HEK293 (cell line): ENCODE results near the gene LIMA1.

Experiments
- GFI1B ChIP-seq: fragments of 450-650 bp; formaldehyde crosslinking; IDR thresholded peaks from 2 replicates; pipeline ENCODE4 v1.5.1; 2016; ENCODE audit warnings: missing biosample characterization, missing genetic modification characterization
- GLIS1 ChIP-seq: fragments of 450-650 bp; formaldehyde crosslinking; IDR thresholded peaks from 2 replicates; pipeline ENCODE4 v1.5.1; 2016; ENCODE audit warnings: missing biosample characterization, missing genetic modification characterization
- IKZF3 ChIP-seq: fragments of 450-650 bp; IDR thresholded peaks from 2 replicates; pipeline ENCODE4 v1.5.0; 2018; ENCODE audit warnings: missing biosample characterization, mild to moderate bottlenecking, missing genetic modification characterization, moderate library complexity
- KLF10 ChIP-seq: fragments of 450-650 bp; IDR thresholded peaks from 2 replicates; pipeline ENCODE4 v1.5.1; 2018; ENCODE audit warnings: missing biosample characterization, mild to moderate bottlenecking, missing genetic modification characterization
- KLF8 ChIP-seq: fragments of 450-650 bp; formaldehyde crosslinking; IDR thresholded peaks from 2 replicates; pipeline ENCODE4 v1.5.1; 2016; ENCODE audit warnings: missing biosample characterization, missing genetic modification characterization
- MYNN ChIP-seq: fragments of 450-650 bp; formaldehyde crosslinking; IDR thresholded peaks from 2 replicates; pipeline ENCODE4 v1.5.1; 2016; ENCODE audit warnings: missing biosample characterization, missing genetic modification characterization, borderline replicate concordance
- OSR2 ChIP-seq: fragments of 450-650 bp; formaldehyde crosslinking; IDR thresholded peaks from 2 replicates; pipeline ENCODE4 v1.5.1; 2016; ENCODE audit warnings: missing biosample characterization, missing genetic modification characterization
- PRDM4 ChIP-seq: fragments of 450-650 bp; formaldehyde crosslinking; IDR thresholded peaks from 2 replicates; pipeline ENCODE4 v1.5.1; 2017; ENCODE audit warnings: missing biosample characterization, missing genetic modification characterization
- SCRT2 ChIP-seq: fragments of 450-650 bp; formaldehyde crosslinking; IDR thresholded peaks from 2 replicates; pipeline ENCODE4 v1.5.1; 2016; ENCODE audit warnings: missing biosample characterization, missing genetic modification characterization
- SETDB1 ChIP-seq: IDR thresholded peaks from one replicate; pipeline ENCODE4 v1.6.1; 2017; ENCODE audit warnings: mild to moderate bottlenecking, low read length, moderate library complexity, mixed read lengths; ENCODE audit not compliant: insufficient read length
- SP2 ChIP-seq: fragments of 450-650 bp; formaldehyde crosslinking; IDR thresholded peaks from 2 replicates; pipeline ENCODE4 v1.5.1; 2016; ENCODE audit warnings: missing biosample characterization, missing genetic modification characterization
- SP3 ChIP-seq: fragments of 450-650 bp; formaldehyde crosslinking; IDR thresholded peaks from 2 replicates; pipeline ENCODE4 v1.5.1; 2016; ENCODE audit warnings: missing biosample characterization, missing genetic modification characterization
- SP7 ChIP-seq: fragments of 450-650 bp; formaldehyde crosslinking; IDR thresholded peaks from 2 replicates; pipeline ENCODE4 v1.5.1; 2016; ENCODE audit warnings: missing biosample characterization, missing genetic modification characterization
- YY2 ChIP-seq: fragments of 450-650 bp; formaldehyde crosslinking; IDR thresholded peaks from 2 replicates; pipeline ENCODE4 v1.5.1; 2016; ENCODE audit warnings: missing biosample characterization, missing genetic modification characterization
- ZBTB20 ChIP-seq: fragments of 450-650 bp; formaldehyde crosslinking; IDR thresholded peaks from 2 replicates; pipeline ENCODE4 v1.5.1; 2016; ENCODE audit warnings: missing biosample characterization, missing genetic modification characterization
- ZBTB44 ChIP-seq: fragments of 450-650 bp; IDR thresholded peaks from 2 replicates; pipeline ENCODE4 v1.5.1; 2018; ENCODE audit warnings: missing biosample characterization, mild to moderate bottlenecking, missing genetic modification characterization
- ZNF10 ChIP-seq: fragments of 450-650 bp; formaldehyde crosslinking; IDR thresholded peaks from 2 replicates; pipeline ENCODE4 v1.5.1; 2017; ENCODE audit warnings: missing biosample characterization, missing genetic modification characterization
- ZNF121 ChIP-seq: fragments of 450-650 bp; formaldehyde crosslinking; IDR thresholded peaks from 2 replicates; pipeline ENCODE4 v1.5.1; 2016; ENCODE audit warnings: missing biosample characterization, missing genetic modification characterization
- ZNF184 ChIP-seq: fragments of 450-650 bp; IDR thresholded peaks from 2 replicates; pipeline ENCODE4 v1.5.1; 2018; ENCODE audit warnings: missing biosample characterization, mild to moderate bottlenecking, missing genetic modification characterization
- ZNF2 ChIP-seq: fragments of 450-650 bp; formaldehyde crosslinking; IDR thresholded peaks from 2 replicates; pipeline ENCODE4 v1.5.1; 2016; ENCODE audit warnings: missing biosample characterization, missing genetic modification characterization
- ZNF449 ChIP-seq: fragments of 450-650 bp; formaldehyde crosslinking; IDR thresholded peaks from 2 replicates; pipeline ENCODE4 v1.5.1; 2017; ENCODE audit warnings: missing biosample characterization, mild to moderate bottlenecking, missing genetic modification characterization, moderate library complexity
- ZNF501 ChIP-seq: fragments of 450-650 bp; formaldehyde crosslinking; IDR thresholded peaks from 2 replicates; pipeline ENCODE4 v1.5.1; 2016; ENCODE audit warnings: missing biosample characterization, missing genetic modification characterization
- ZNF514 ChIP-seq: fragments of 450-650 bp; formaldehyde crosslinking; IDR thresholded peaks from 2 replicates; pipeline ENCODE4 v1.5.1; 2016; ENCODE audit warnings: missing biosample characterization, missing genetic modification characterization
- ZNF544 ChIP-seq: fragments of 450-650 bp; formaldehyde crosslinking; IDR thresholded peaks from 2 replicates; pipeline ENCODE4 v1.5.0; 2017; ENCODE audit warnings: missing biosample characterization, missing genetic modification characterization
- ZNF560 ChIP-seq: fragments of 450-650 bp; formaldehyde crosslinking; IDR thresholded peaks from 2 replicates; pipeline ENCODE4 v1.5.1; 2017; ENCODE audit warnings: missing biosample characterization, missing genetic modification characterization, borderline replicate concordance
- ZNF561 ChIP-seq: fragments of 450-650 bp; IDR thresholded peaks from 2 replicates; pipeline ENCODE4 v1.5.1; 2018; ENCODE audit warnings: missing biosample characterization, missing genetic modification characterization, borderline replicate concordance
- ZNF623 ChIP-seq: fragments of 450-650 bp; formaldehyde crosslinking; IDR thresholded peaks from 2 replicates; pipeline ENCODE4 v1.5.1; 2016; ENCODE audit warnings: missing biosample characterization, missing genetic modification characterization
- ZNF629 ChIP-seq: fragments of 450-650 bp; formaldehyde crosslinking; IDR thresholded peaks from 2 replicates; pipeline ENCODE4 v1.5.1; 2017; ENCODE audit warnings: missing biosample characterization, missing genetic modification characterization
- ZSCAN30 ChIP-seq: fragments of 450-650 bp; IDR thresholded peaks from 2 replicates; pipeline ENCODE4 v1.5.1; 2018; ENCODE audit warnings: missing biosample characterization, mild to moderate bottlenecking, missing genetic modification characterization, moderate library complexity
- TF ChIP-seq, protein P1 (sequence below): fragments of 450-650 bp; formaldehyde crosslinking; IDR thresholded peaks from 2 replicates; pipeline ENCODE4 v1.5.1; 2017; ENCODE audit warnings: missing biosample characterization, missing genetic modification characterization
- TF ChIP-seq, protein P2 (sequence below): fragments of 450-650 bp; formaldehyde crosslinking; IDR thresholded peaks from 2 replicates; pipeline ENCODE4 v1.5.1; 2016; ENCODE audit warnings: missing biosample characterization, missing genetic modification characterization

The LIMA1 gene

GRCh38 chr12:50257236-50258166, 25.8 kb downstream of the LIMA1 start (continued):
- TF ChIP-seq IKZF3 (tag by site-specific recombination) (peak; percentile 63), SP7 (tag by site-specific recombination) (peak; percentile 95), ZNF10 (no peak; the same call in 1 of the 2 replicates), ZSCAN30 (tag by site-specific recombination) (no peak), SCRT2 (tag by site-specific recombination) (peak; percentile 25; the same call in 1 of the 2 replicates), ZNF629 (tag by site-specific recombination) (peak; percentile 4; the same call in 1 of the 2 replicates), SP2 (tag by site-specific recombination) (no peak), MYNN (tag by site-specific recombination) (no peak), PRDM4 (tag by site-specific recombination) (peak; percentile 84), ZNF544 (tag by site-specific recombination) (no peak), KLF10 (tag by site-specific recombination) (no peak), GLIS1 (tag by site-specific recombination) (no peak), ZNF2 (tag by site-specific recombination) (0 out of 2 replicates have a peak, but pooled peaks have one; percentile 14), GFI1B (tag by site-specific recombination) (no peak), KLF8 (tag by site-specific recombination) (0 out of 2 replicates have a peak, but pooled peaks have one; percentile 14), SP3 (tag by site-specific recombination) (no peak), ZNF501 (tag by site-specific recombination) (no peak), ZBTB44 (no peak), OSR2 (tag by site-specific recombination) (peak; percentile 41), ZBTB20 (tag by site-specific recombination) (peak; percentile 60), ZNF121 (tag by site-specific recombination) (no peak), ZNF560 (tag by site-specific recombination) (no peak), ZNF184 (no peak), ZNF561 (tag by site-specific recombination) (0 out of 2 replicates have a peak, but pooled peaks have one; percentile 44), ZNF623 (tag by site-specific recombination) (no peak), ZNF514 (tag by site-specific recombination) (no peak), SETDB1 (no peak), YY2 (tag by site-specific recombination) (no peak), ZNF449 (tag by site-specific recombination) (peak; percentile 98)
- TF ChIP-seq, protein P1, sequence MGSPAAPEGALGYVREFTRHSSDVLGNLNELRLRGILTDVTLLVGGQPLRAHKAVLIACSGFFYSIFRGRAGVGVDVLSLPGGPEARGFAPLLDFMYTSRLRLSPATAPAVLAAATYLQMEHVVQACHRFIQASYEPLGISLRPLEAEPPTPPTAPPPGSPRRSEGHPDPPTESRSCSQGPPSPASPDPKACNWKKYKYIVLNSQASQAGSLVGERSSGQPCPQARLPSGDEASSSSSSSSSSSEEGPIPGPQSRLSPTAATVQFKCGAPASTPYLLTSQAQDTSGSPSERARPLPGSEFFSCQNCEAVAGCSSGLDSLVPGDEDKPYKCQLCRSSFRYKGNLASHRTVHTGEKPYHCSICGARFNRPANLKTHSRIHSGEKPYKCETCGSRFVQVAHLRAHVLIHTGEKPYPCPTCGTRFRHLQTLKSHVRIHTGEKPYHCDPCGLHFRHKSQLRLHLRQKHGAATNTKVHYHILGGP (tag by site-specific recombination), result peak; percentile 44; the same call in 1 of the 2 replicates
- TF ChIP-seq, protein P2, sequence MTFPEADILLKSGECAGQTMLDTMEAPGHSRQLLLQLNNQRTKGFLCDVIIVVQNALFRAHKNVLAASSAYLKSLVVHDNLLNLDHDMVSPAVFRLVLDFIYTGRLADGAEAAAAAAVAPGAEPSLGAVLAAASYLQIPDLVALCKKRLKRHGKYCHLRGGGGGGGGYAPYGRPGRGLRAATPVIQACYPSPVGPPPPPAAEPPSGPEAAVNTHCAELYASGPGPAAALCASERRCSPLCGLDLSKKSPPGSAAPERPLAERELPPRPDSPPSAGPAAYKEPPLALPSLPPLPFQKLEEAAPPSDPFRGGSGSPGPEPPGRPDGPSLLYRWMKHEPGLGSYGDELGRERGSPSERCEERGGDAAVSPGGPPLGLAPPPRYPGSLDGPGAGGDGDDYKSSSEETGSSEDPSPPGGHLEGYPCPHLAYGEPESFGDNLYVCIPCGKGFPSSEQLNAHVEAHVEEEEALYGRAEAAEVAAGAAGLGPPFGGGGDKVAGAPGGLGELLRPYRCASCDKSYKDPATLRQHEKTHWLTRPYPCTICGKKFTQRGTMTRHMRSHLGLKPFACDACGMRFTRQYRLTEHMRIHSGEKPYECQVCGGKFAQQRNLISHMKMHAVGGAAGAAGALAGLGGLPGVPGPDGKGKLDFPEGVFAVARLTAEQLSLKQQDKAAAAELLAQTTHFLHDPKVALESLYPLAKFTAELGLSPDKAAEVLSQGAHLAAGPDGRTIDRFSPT, result no peak
